HG03342 (cell line): ENCODE data around the gene GNG7.
"Not testable (repeated sequence)": the region's sequence is repeated elsewhere in the genome, so short reads cannot be mapped to it uniquely, and the experiment has no call there.

Experiments used
- ATAC-seq: cut with Tn5 transposase; IDR thresholded peaks from one replicate; pipeline ENCODE4 v1.9.1; 2021; ENCODE audit warnings: mild to moderate bottlenecking, moderate library complexity; ENCODE audit not compliant: unreplicated experiment

GNG7 gene

DNA sequence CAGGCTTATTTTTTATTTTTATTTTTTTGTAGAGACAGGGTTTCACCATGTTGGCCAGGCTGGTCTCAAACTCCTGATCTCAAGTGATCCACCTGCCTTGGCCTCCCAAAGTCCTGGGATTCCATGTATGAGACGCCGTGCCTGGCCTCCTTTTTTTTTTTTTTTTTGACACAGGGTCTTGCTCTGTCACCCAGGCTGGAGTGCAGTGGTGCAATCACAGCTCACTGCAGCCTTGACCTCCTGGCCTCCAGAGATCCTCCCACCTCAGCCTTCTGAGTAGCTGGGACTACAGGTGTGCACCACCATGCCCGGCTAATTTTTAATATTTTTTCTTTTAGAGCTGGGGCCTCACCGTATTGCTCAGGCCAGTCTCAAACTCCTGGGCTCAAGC is 159.4 kb downstream of the GNG7 start:
- not testable (repeated sequence) for ATAC-seq

DNA sequence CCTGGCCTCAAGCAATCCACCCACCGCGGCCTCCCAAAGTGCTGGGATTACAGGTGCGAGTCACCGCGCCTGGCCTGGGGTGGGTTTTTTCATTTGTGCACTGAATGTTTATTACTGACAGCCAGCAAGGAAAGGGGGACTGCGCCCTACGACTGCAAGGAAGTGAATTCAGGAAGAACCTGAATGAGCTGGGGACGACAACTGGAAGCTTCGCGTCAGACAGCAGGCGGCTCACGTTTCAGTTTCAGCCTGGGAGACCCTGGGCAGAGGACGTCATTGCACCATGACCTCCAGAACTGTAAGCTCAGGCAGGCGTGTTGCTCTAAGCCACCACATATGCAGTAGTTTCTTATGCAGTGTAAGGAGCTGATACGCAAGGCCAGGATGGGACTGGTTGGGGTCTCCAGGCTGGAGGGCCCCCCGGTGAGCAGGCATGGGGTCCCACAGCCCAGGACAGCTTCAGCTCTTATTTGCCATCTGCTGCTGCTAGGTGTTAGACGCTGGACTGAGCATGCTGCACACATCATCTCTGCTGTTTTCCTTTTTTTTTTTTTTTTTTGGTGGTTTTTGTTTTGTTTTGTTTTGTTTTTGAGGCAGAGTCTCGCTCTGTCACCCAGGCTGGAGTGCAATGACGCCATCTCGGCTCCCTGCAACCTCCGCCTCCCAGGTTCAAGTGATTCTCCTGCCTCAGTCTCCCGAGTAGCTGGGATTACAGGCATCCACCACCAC is 160.0 kb downstream of the GNG7 start:
- ATAC-seq: no peak

DNA sequence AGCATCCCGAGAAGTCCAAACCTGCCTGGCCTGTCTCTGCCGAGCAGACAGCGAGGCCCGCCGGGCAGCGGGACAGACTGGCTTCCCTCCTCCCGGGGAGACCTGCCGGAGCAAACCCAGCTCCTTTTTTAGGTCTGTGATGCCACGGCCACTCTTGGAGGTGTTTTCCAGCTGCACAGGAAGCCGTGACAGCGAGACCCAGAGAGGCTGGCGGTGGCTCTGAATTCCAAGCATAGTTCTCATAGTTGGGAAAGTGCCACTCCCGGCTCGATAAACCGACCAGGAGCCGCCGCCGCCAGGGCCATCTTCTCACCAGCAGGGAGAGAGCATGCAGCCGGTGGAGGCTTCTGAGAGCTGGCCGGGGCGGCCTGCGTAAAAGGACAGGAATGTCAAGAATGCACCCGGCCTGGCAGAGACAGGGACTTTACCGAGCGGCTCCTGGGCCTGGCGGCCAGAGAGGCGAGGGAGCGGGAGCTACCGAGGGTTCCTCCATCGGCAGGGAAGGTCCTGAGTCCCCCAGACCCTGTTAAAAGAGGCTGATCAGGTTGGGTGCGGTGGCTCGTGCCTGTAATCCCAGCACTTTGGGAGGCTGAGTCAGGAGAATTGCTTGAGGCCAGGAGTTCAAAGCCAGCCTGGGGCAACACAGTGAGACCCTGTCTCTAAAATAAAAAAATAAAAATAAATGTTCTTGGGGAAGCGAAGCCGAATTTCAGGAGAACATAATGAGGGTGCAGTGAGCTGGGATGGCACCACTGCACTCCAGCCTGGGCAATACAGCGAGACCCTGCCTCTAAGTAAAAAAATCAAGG is 161.6 kb downstream of the GNG7 start:
- no peak for ATAC-seq

DNA sequence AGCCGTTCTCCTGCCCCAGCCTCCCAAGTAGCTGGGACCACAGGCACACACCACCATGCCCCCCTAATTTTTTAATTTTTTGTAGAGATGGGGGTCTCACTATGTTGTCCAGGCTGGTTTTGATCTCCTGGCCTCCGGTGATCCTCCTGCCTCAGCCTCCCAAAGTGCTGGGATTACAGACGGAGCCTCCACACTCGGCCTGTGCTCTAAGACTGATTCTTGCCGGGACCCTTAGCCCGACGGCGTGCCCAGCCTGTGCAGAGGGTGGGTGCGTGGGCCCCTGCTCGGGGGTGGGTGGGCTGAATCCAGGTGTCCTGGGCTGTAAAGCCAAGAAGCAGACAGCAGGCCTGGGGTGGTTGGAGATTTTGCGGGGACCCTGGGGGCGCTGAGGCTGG is 162.2 kb downstream of the GNG7 start:
- no peak for ATAC-seq

DNA sequence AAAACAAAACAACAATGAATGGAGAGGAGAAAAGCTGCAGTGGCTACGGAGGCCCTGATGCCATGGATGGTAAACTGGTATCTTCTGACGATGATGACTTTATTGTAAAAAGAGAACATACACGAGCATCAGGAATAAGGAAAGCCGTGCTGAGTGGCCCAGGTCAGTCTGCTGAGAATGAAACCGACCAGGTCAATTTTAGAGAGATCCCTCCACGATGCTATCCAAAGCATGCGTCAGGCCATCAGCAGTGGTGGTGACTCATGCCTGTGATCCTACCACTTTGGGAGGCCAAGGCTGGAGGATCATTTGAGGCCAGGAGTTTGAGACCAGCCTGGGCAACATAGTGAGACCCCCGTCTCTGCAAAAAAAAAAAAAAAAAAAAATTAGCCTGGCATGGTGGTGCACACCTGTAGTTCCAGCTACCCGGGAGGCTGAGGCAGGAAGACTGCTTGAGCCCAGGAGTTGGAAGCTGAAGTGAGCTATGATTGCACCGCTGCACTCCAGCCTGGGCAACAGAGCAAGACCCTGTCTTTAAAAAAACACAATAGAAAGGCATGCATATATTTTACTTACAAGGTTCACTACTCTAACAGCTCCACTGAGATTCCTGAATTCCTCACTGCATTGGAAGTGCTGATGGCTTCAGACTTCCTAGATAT is 164.3 kb downstream of the GNG7 start:
- no peak for ATAC-seq

DNA sequence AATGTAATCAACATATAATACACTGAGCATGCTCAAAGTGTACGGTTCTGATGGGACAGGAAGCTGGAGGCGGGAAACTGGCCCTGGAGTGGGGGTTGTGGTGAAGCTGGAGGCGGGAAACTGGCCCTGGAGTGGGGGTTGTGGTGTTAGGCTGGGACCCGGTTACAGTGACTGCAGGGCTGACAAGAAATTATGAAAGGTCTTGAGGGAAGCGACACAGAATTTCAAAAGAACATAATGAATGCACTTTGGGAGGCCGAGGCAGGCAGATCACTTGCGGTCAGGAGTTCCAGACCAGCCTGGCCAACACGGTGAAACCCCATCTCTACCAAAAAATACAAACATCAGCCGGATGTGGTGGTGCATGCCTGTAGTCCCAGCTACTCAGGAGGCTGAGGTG is 164.9 kb downstream of the GNG7 start:
- ATAC-seq: not testable (repeated sequence)

GRCh38 chr19:2536461-2536860 is 166.0 kb downstream of the GNG7 start:
- ATAC-seq: no peak

DNA sequence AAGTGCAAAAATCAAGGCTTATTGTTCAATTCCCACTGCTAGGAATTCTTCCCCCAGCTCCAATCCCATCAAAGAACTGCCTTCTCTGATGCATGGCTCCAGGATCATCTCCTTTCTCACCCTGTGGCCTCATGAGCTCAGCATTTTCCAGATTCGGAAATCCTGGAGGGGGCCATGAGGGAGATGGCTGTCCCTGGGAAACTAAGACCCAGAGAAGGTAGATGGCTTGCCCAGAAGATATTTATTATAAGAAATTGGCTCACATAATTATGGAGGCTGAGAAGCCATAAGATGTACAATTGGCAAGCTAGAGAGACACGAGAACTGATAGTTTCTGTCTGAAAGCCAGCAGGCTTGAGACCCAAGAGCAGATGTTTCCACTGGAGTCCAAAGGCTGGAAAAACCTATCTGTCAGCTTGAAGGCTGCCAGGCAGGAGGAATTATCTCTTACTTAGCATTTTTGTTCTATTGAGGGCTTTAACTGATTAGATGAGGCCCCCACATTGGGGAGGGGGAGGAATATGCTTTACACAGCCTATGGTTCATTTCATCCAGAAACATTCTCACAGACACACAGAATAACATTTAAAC is 168.0 kb downstream of the GNG7 start:
- no peak for ATAC-seq

GRCh38 chr19:2533686-2534422 is 168.6 kb downstream of the GNG7 start:
- ATAC-seq: no peak

DNA sequence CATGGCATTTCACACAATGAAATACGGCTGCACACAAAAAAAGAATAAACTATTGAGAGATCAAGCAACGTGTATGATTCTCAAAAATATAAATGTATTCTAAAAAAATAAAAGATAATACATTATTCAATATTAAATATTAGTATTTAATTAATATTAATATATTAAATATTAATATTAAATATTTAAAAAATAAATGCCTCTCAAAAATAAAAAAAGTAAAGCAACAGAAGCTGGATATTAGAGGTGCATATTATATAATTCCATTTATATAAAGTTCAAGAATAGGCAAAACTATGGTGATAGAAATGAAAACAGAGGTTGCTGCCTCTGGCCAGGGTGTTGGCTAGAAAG is 169.4 kb downstream of the GNG7 start:
- ATAC-seq: no peak

DNA sequence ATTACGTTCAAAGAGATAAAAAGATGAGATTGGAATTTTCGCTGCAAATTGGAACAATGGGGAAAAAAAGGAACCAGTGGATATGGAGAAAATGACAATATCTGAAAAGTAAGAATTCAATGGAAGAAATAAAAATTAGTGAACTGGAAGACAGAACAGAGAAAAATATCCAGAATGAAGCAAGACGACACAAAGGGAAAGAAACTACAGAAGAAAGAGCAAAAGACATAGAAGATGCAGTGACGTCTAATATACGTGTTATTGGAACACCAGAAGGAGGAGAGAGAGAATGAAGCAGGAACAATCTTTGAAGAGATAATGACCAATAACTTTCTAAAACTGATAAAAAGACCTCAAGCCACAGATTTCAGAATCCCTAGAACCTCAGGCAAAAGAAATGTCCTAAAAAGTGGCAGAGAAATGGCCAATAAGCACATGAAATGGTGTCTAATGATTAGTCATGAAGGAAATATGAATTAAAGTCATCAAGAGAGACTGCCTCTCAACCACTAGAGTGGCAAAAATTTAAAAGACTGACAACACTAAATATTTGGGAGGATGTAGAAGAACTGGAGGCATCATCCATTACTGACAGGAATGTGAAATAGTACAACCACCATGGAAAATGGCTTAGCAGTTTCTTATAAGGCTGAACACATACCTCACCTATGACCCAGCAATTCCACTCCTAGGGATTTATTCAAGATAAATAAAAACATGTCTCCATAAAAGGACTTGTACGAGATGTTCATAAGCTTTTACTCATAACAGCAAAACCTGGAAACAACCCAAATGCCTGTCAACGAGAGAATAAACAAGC is 170.0 kb downstream of the GNG7 start:
- ATAC-seq: no peak

DNA sequence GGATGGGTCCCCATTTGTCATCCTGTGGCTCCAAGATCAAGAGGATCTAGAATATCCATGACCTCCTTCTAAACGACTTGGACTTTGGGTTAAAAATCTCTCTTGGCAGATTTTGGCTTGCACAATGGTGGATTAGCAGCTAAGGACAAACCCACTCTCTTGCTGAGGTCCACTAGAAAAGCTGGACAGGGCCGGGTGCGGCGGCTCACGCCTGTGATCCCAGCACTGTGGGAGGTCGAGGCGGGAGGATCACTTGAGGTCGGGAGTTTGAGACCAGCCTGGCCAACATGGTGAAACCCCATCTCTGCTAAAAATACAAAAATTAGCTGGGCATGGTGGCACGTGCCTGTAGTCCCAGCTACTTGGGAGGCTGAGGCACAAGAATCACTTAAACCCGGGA is 172.6 kb downstream of the GNG7 start:
- not testable (repeated sequence) for ATAC-seq

- no peak for ATAC-seq
Measured at GRCh38 chr19:2529473-2529918, 173.0 kb downstream of the GNG7 start.

GRCh38 chr19:2528675-2529101 is 173.8 kb downstream of the GNG7 start:
- ATAC-seq: no peak

- ATAC-seq: no peak
Measured at GRCh38 chr19:2527686-2528085, 174.8 kb downstream of the GNG7 start.

GRCh38 chr19:2527171-2527570 is 175.3 kb downstream of the GNG7 start:
- ATAC-seq: no peak

DNA sequence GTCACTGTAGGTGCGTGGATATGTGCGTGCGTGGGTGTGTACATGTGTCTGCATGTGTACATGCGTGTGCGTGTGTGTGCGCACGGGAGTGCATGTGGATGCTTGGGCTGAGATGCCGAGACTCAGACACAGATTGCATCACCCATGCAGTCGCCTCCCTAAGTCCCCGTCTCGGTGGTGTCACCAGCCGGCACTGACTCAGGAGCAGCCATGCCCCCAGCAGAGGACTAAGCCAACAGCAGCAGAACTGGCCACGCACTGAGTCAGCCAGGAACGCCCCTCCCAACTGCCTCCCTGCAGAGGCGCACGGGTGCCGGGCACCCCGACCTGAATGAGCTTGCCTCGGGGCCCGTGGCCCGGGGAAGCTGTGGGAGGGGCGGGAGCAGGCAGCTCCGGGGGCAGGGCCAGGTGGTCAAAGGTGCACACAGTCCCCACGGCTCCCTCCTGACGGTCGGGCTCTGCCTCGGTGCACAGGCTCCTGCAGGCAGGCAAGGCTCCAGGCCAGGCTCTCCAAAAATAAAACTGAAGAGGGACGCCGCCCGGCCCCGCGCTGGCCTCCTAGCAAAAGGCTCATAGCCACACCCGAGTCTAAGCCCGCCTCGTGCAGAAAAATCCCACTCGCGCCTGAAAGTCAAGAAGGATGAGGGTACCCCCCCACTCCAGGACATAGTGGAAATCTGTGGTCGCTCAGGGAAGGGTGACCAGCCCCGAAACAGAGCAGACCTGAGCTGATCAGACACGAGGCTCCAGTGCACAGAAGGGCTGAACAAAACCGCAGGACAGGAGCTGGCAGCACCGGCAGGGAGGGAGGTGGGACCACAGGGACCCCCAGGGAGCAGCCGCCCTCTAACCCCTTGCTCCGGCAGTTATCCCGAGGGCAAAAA is 177.4 kb downstream of the GNG7 start:
- no peak for ATAC-seq

- no peak for ATAC-seq
Measured at GRCh38 chr19:2524361-2524839, 178.1 kb downstream of the GNG7 start.
